Neural progenitor cell (in vitro differentiated cells): ENCODE data around the gene PGRMC2. TPM values are rescaled to one million over a fixed set of nuclear protein-coding genes. Genes with fewer than 3 reads are reported as not detected.
A peak's percentile ranks its signal among the peaks of the same experiment; 100 is the strongest.

Experiments used
- DNase-seq: peaks from one replicate; pipeline ENCODE4 v3.0.0-alpha.2; 2016; ENCODE audit warnings: low spot score
- H2AFZ ChIP-seq: fragments of 200-600 bp; sonication (generic); replicated peaks from 2 replicates; pipeline ENCODE4 v1.6.1; 2016; ENCODE audit warnings: antibody characterized with exemption
- H3F3A ChIP-seq: fragments of 200-600 bp; sonication (generic); 2 replicates; pipeline ENCODE4 v1.6.1; 2016; ENCODE audit warnings: antibody characterized with exemption, low read depth
- H3K27ac ChIP-seq: fragments of 200-600 bp; sonication (generic); 2 replicates; pipeline ENCODE4 v1.5.1; 2016; ENCODE audit warnings: mild to moderate bottlenecking
- H3K27me3 ChIP-seq: fragments of 200-600 bp; sonication (generic); 2 replicates; pipeline ENCODE4 v1.6.1; 2016; ENCODE audit warnings: mild to moderate bottlenecking, moderate library complexity
- H3K36me3 ChIP-seq: fragments of 200-600 bp; sonication (generic); 2 replicates; pipeline ENCODE4 v1.5.1; 2016
- H3K4me1 ChIP-seq: fragments of 200-600 bp; sonication (generic); 2 replicates; pipeline ENCODE4 v1.6.1; 2016; ENCODE audit warnings: mixed run types
- H3K4me2 ChIP-seq: fragments of 200-600 bp; sonication (generic); 2 replicates; pipeline ENCODE4 v1.6.1; 2016
- H3K4me3 ChIP-seq: fragments of 200-600 bp; sonication (generic); 2 replicates; pipeline ENCODE4 v1.5.1; 2016
- H3K79me2 ChIP-seq: fragments of 200-600 bp; sonication (generic); 2 replicates; pipeline ENCODE4 v1.6.1; 2016; ENCODE audit warnings: low read depth
- H3K9ac ChIP-seq: fragments of 200-600 bp; sonication (generic); 2 replicates; pipeline ENCODE4 v1.6.1; 2016
- H3K9me3 ChIP-seq: fragments of 200-600 bp; sonication (generic); 2 replicates; pipeline ENCODE4 v1.5.1; 2016; ENCODE audit warnings: low read depth
- H4K20me1 ChIP-seq: fragments of 200-600 bp; sonication (generic); 2 replicates; pipeline ENCODE4 v1.6.1; 2016; ENCODE audit warnings: low read depth
- H3K27ac Mint-ChIP-seq: 3 replicates; pipeline ENCODE4 v1.8.0; 2021; ENCODE audit warnings: mixed read lengths
- H3K27me3 Mint-ChIP-seq: 2 replicates; pipeline ENCODE4 v1.8.0; 2022; ENCODE audit warnings: low read depth, mild to moderate bottlenecking, inconsistent platforms, moderate library complexity, mixed read lengths; ENCODE audit not compliant: insufficient read depth
- H3K36me3 Mint-ChIP-seq: 3 replicates; pipeline ENCODE4 v1.8.0; 2021; ENCODE audit warnings: mixed read lengths
- H3K4me1 Mint-ChIP-seq: 3 replicates; pipeline ENCODE4 v1.8.0; 2021; ENCODE audit warnings: mixed read lengths
- H3K4me3 Mint-ChIP-seq: 3 replicates; pipeline ENCODE4 v1.8.0; 2021; ENCODE audit warnings: mild to moderate bottlenecking, moderate library complexity, mixed read lengths
- H3K9me3 Mint-ChIP-seq: 3 replicates; pipeline ENCODE4 v1.8.0; 2020; ENCODE audit warnings: mixed read lengths
- CTCF ChIP-seq: fragments of 200-600 bp; sonication (generic); IDR thresholded peaks from 2 replicates; pipeline ENCODE4 v1.5.1; 2017; ENCODE audit warnings: antibody characterized with exemption, mild to moderate bottlenecking
- EZH2 ChIP-seq: fragments of 200-600 bp; sonication (generic); IDR thresholded peaks from 2 replicates; pipeline ENCODE4 v1.6.1; 2017; ENCODE audit warnings: antibody characterized with exemption, mild to moderate bottlenecking, moderate library complexity
- EZH2phosphoT487 ChIP-seq: fragments of 200-600 bp; sonication (generic); IDR thresholded peaks from 2 replicates; pipeline ENCODE4 v1.6.1; 2017; ENCODE audit warnings: antibody characterized with exemption
- total RNA-seq: library from RNA; depleted of rRNA; stranded (reverse); fragments of >200 nt; gene quantifications from 2 replicates; pipeline ENCODE4 v1.2.3, GENCODE V29; 2015; ENCODE audit warnings: low replicate concordance

Gene PGRMC2
- total RNA-seq, 1 donor from 2014 or later, result 58.8 TPM

- Histone ChIP-seq H3K79me2 (no peaks in the 10 kb centered on the region), H3K36me3 (no peaks in the 10 kb centered on the region), H4K20me1 (no peaks in the 10 kb centered on the region), H3K4me1 (no peaks in the 10 kb centered on the region), H3K4me3 (no peak overlapping the region), H3K4me2 (no peak overlapping the region), H3K9me3 (no peaks in the 10 kb centered on the region), H2AFZ (no peak overlapping the region), H3K9ac (no peak overlapping the region), H3K27me3 (no peaks in the 10 kb centered on the region), H3K27ac (no peak overlapping the region), H3F3A (no peaks in the 10 kb centered on the region)
- DNase-seq, result no peak
- no peaks in the 10 kb centered on the region for H3K36me3 Mint-ChIP-seq
- H3K4me1 Mint-ChIP-seq, result no peaks in the 10 kb centered on the region
- TF ChIP-seq CTCF (no peak), EZH2phosphoT487 (no peak), EZH2 (no peak)
- H3K9me3 Mint-ChIP-seq, result peaks cover 4% of the 10 kb centered on the region
- no peak overlapping the region for H3K4me3 Mint-ChIP-seq
- no peak overlapping the region for H3K27ac Mint-ChIP-seq
- no peaks in the 10 kb centered on the region for H3K27me3 Mint-ChIP-seq
These were observed 52.8 kb downstream of the PGRMC2 start for GRCh38 chr4:128234836-128235235.

- Mint-ChIP-seq H3K9me3 (peaks cover 8% of the 10 kb centered on the region), H3K4me3 (no peak overlapping the region), H3K27me3 (no peaks in the 10 kb centered on the region), H3K36me3 (no peaks in the 10 kb centered on the region), H3K4me1 (peaks cover 18% of the 10 kb centered on the region), H3K27ac (no peak overlapping the region)
- Histone ChIP-seq H3K36me3 (no peaks in the 10 kb centered on the region), H3K27me3 (no peaks in the 10 kb centered on the region), H3K4me2 (no peak overlapping the region), H3K9me3 (no peaks in the 10 kb centered on the region), H3K4me3 (no peak overlapping the region), H4K20me1 (no peaks in the 10 kb centered on the region), H2AFZ (no peak overlapping the region), H3K79me2 (no peaks in the 10 kb centered on the region), H3K27ac (no peak overlapping the region), H3K9ac (no peak overlapping the region), H3K4me1 (peaks cover 5% of the 10 kb centered on the region), H3F3A (no peaks in the 10 kb centered on the region)
- no peak for TF ChIP-seq CTCF
- DNase-seq, result no peak
These were observed 54.9 kb downstream of the PGRMC2 start for GRCh38 chr4:128232719-128233118.

GRCh38 chr4:128228845-128229795 is 58.5 kb downstream of the PGRMC2 start:
- TF ChIP-seq CTCF (no peak), EZH2 (no peak), EZH2phosphoT487 (no peak)
- no peak overlapping the region for H3K9ac ChIP-seq
- H3K27ac Mint-ChIP-seq, result peak overlapping the region; percentile 51
- no peak overlapping the region for H3K4me3 Mint-ChIP-seq
- H3K9me3 Mint-ChIP-seq, result peaks cover 8% of the 10 kb centered on the region
- H3K27ac ChIP-seq, result no peak overlapping the region
- H3K36me3 ChIP-seq, result no peaks in the 10 kb centered on the region
- H3F3A ChIP-seq, result no peaks in the 10 kb centered on the region
- H3K4me1 Mint-ChIP-seq, result peaks cover 20% of the 10 kb centered on the region
- H4K20me1 ChIP-seq, result no peaks in the 10 kb centered on the region
- no peaks in the 10 kb centered on the region for H3K9me3 ChIP-seq
- no peaks in the 10 kb centered on the region for H3K79me2 ChIP-seq
- H3K36me3 Mint-ChIP-seq, result no peaks in the 10 kb centered on the region
- no peaks in the 10 kb centered on the region for H3K27me3 ChIP-seq
- peaks cover 2% of the 10 kb centered on the region for H3K27me3 Mint-ChIP-seq
- no peak overlapping the region for H3K4me2 ChIP-seq
- no peak for DNase-seq
- no peak overlapping the region for H3K4me3 ChIP-seq
- peak overlapping the region; percentile 12 for H2AFZ ChIP-seq
- peaks cover 5% of the 10 kb centered on the region for H3K4me1 ChIP-seq
